Nucleus accumbens (tissue), 56 donors: ENCODE results near the gene HOXD1.

Experiments used
- DNase-seq, 56 donors: peaks; one replicate each; lab custom pipeline; 2025; lab: John Stamatoyannopoulos, UW

The HOXD1 gene

GRCh38 chr2:176227874-176228273 is 39.4 kb downstream of the HOXD1 start:
- no peak for DNase-seq

GRCh38 chr2:176234156-176234555 is 45.7 kb downstream of the HOXD1 start:
- DNase-seq = no peak

GRCh38 chr2:176234940-176235339 is 46.5 kb downstream of the HOXD1 start:
- no peak for DNase-seq

- DNase-seq = no peak
Observed at GRCh38 chr2:176237456-176237855, 49.0 kb downstream of the HOXD1 start.

GRCh38 chr2:176239031-176239430 is 50.6 kb downstream of the HOXD1 start:
- DNase-seq = no peak

GRCh38 chr2:176240301-176240700 is 51.8 kb downstream of the HOXD1 start:
- DNase-seq = no peak
